Smooth muscle cell (in vitro differentiated cells): Measurements from ENCODE around the gene S1PR4. TPM values are rescaled to one million over a fixed set of nuclear protein-coding genes. Genes with fewer than 3 reads are reported as not detected.

ENCODE experiments used
- DNase-seq: peaks from one replicate; lab custom pipeline; 2025; ENCODE audit not compliant: unreplicated experiment; lab: John Stamatoyannopoulos, UW
- H2AFZ ChIP-seq: fragments of 200-600 bp; sonication (generic); 2 replicates; pipeline ENCODE4 v1.6.0; 2016; ENCODE audit warnings: antibody characterized with exemption, low read depth, mild to moderate bottlenecking
- H3F3A ChIP-seq: fragments of 200-600 bp; sonication (generic); 2 replicates; pipeline ENCODE4 v1.6.0; 2017; ENCODE audit warnings: antibody characterized with exemption, low read depth
- H3K27ac ChIP-seq: fragments of 200-600 bp; sonication (generic); 2 replicates; pipeline ENCODE4 v1.5.1; 2016; ENCODE audit warnings: low read depth, mild to moderate bottlenecking
- H3K27me3 ChIP-seq: fragments of 200-600 bp; sonication (generic); 2 replicates; pipeline ENCODE4 v1.6.1; 2016; ENCODE audit warnings: low read depth, mild to moderate bottlenecking
- H3K36me3 ChIP-seq: fragments of 200-600 bp; sonication (generic); 2 replicates; pipeline ENCODE4 v1.5.1; 2016; ENCODE audit warnings: low read depth
- H3K4me1 ChIP-seq: fragments of 200-600 bp; sonication (generic); 2 replicates; pipeline ENCODE4 v1.5.1; 2016; ENCODE audit warnings: low read depth
- H3K4me2 ChIP-seq: fragments of 200-600 bp; sonication (generic); 2 replicates; pipeline ENCODE4 v1.6.0; 2016; ENCODE audit warnings: mild to moderate bottlenecking
- H3K4me3 ChIP-seq: fragments of 200-600 bp; sonication (generic); 2 replicates; pipeline ENCODE4 v1.5.1; 2016; ENCODE audit warnings: mild to moderate bottlenecking
- H3K79me2 ChIP-seq: fragments of 200-600 bp; sonication (generic); 2 replicates; pipeline ENCODE4 v1.6.0; 2016; ENCODE audit warnings: low read depth, mild to moderate bottlenecking
- H3K9ac ChIP-seq: fragments of 200-600 bp; sonication (generic); 2 replicates; pipeline ENCODE4 v1.6.0; 2016; ENCODE audit warnings: low read depth
- H3K9me3 ChIP-seq: fragments of 200-600 bp; sonication (generic); replicated peaks from 2 replicates; pipeline ENCODE4 v1.5.1; 2016; ENCODE audit warnings: low read depth
- H4K20me1 ChIP-seq: fragments of 200-600 bp; sonication (generic); 2 replicates; pipeline ENCODE4 v1.6.0; 2016; ENCODE audit warnings: low read depth
- WGBS: methylation state at CpG from one replicate; pipeline ENCODE4 v1.1.7; 2016; ENCODE audit warnings: low lambda C conversion rate; 5-methylcytosine and 5-hydroxymethylcytosine counted together
- polyA plus RNA-seq: library from polyadenylated mRNA; unstranded; fragments of >200 nt; fragmentation: Nextera tagmentation; extraction: Ambion mirVana; gene quantifications from 2 replicates; pipeline ENCODE4 v1.2.1, GENCODE V29; 2016
- total RNA-seq: library from RNA; depleted of rRNA; stranded (reverse); fragments of >200 nt; gene quantifications from 2 replicates; pipeline ENCODE4 v1.2.3, GENCODE V29; 2014
- TF ChIP-seq, protein P1 (sequence below): fragments of 200-600 bp; sonication (generic); IDR thresholded peaks from 2 replicates; pipeline ENCODE4 v1.5.1; 2017; ENCODE audit warnings: borderline replicate concordance, mild to moderate bottlenecking, antibody characterized with exemption; ENCODE audit not compliant: insufficient read depth, poor library complexity, severe bottlenecking

The S1PR4 gene
- total and polyA plus RNA-seq, 2 experiments from 2014 or later: not detected

DNA sequence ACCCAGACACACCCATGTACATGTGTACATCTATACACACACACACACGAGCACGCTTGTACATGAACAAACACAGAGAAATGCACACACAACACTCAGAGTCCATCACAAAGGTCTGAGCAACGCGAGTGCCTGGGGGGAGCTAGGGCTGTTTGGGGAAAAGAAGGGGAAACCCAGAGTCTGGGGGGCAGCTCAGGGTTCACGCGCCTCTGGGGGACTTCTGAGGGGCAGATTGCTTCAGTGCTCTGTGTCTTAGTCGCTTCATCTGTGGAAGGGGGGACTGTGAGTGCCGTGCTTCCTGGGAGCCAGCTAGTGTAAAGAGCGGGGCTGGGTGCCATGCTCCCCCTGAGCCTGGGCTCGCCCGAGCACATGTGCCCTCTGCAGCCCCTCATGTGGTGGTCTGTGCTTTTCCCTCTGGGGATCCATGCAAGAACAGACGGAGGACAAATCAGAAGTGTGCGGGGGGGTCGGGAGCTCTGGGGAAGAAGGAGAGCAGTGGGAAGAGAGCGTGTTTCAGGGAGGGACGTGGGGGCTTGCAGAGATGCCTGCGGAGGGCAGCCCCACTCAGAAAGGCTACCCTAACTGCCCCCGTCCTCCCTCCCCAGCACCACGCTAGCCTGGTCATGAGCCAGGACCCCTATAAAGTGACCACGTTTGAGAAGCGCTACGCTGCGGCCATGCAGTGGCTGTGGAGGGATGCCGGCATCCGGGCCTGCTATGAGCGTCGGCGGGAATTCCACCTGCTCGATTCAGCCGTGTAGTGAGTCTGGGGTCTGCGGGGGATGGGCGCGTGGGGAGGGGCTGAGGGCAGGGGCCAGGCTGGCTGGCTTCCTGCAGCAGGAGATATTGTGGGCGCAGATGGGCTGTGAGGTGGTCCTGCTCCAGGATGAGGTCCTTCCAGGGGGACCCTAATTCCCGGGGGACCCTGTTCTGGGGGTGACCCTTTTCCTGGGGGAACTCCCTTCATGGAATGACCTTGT is 28.8 kb upstream of the S1PR4 start:
- no peaks in the 10 kb centered on the region for H3K79me2 ChIP-seq
- H3F3A ChIP-seq: no peaks in the 10 kb centered on the region
- no peak overlapping the region for H3K4me3 ChIP-seq
- no peaks in the 10 kb centered on the region for H3K36me3 ChIP-seq
- no peaks in the 10 kb centered on the region for H3K4me1 ChIP-seq
- H3K27me3 ChIP-seq: no peaks in the 10 kb centered on the region
- TF ChIP-seq, protein P1, sequence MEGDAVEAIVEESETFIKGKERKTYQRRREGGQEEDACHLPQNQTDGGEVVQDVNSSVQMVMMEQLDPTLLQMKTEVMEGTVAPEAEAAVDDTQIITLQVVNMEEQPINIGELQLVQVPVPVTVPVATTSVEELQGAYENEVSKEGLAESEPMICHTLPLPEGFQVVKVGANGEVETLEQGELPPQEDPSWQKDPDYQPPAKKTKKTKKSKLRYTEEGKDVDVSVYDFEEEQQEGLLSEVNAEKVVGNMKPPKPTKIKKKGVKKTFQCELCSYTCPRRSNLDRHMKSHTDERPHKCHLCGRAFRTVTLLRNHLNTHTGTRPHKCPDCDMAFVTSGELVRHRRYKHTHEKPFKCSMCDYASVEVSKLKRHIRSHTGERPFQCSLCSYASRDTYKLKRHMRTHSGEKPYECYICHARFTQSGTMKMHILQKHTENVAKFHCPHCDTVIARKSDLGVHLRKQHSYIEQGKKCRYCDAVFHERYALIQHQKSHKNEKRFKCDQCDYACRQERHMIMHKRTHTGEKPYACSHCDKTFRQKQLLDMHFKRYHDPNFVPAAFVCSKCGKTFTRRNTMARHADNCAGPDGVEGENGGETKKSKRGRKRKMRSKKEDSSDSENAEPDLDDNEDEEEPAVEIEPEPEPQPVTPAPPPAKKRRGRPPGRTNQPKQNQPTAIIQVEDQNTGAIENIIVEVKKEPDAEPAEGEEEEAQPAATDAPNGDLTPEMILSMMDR: no peak
- H3K27ac ChIP-seq: no peak overlapping the region
- no peaks in the 10 kb centered on the region for H3K9me3 ChIP-seq
- WGBS: 79% methylated on average over 34 of the region's 35 CpGs
- H2AFZ ChIP-seq: no peak overlapping the region
- no peak overlapping the region for H3K9ac ChIP-seq
- H4K20me1 ChIP-seq: no peaks in the 10 kb centered on the region
- DNase-seq: no peak
- H3K4me2 ChIP-seq: no peak overlapping the region

DNA sequence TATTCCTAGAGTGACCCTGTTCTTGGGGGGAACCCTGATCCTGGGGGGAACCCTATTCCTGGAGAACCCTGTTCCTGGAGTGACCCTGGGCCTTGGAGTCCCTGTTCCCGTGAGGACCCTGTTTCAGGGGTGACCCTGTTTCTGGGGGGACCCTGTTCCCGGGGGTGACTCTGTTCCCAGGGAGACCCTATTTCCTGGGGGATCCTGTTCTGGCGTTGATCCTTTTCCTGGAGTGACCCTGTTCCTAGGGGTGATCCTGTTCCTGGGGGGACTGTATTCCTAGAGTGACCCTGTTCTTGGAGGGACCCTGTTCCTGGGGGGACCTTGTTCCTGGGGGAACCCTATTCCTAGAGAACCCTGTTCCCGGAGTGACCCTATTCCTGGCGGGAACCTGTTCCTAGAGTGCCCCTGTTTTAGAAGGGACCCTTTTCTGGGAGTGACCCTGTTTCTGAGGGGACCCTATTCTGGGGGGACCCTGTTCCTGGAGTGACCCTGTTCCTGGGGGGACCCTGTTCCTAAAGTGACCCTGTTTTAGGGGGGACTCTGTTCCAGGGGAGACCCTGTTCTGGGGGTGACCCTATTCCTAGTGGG is 27.7 kb upstream of the S1PR4 start:
- Histone ChIP-seq H3K4me3 (no peak overlapping the region), H3K27ac (no peak overlapping the region), H4K20me1 (no peaks in the 10 kb centered on the region), H3K36me3 (no peaks in the 10 kb centered on the region), H2AFZ (no peak overlapping the region), H3K4me1 (no peaks in the 10 kb centered on the region), H3K4me2 (no peak overlapping the region), H3F3A (no peaks in the 10 kb centered on the region), H3K79me2 (no peaks in the 10 kb centered on the region), H3K27me3 (no peaks in the 10 kb centered on the region), H3K9ac (no peak overlapping the region), H3K9me3 (no peaks in the 10 kb centered on the region)
- DNase-seq: no peak
- WGBS: 75% methylated on average over 5 of the region's 5 CpGs
- TF ChIP-seq, protein P1: no peak

DNA sequence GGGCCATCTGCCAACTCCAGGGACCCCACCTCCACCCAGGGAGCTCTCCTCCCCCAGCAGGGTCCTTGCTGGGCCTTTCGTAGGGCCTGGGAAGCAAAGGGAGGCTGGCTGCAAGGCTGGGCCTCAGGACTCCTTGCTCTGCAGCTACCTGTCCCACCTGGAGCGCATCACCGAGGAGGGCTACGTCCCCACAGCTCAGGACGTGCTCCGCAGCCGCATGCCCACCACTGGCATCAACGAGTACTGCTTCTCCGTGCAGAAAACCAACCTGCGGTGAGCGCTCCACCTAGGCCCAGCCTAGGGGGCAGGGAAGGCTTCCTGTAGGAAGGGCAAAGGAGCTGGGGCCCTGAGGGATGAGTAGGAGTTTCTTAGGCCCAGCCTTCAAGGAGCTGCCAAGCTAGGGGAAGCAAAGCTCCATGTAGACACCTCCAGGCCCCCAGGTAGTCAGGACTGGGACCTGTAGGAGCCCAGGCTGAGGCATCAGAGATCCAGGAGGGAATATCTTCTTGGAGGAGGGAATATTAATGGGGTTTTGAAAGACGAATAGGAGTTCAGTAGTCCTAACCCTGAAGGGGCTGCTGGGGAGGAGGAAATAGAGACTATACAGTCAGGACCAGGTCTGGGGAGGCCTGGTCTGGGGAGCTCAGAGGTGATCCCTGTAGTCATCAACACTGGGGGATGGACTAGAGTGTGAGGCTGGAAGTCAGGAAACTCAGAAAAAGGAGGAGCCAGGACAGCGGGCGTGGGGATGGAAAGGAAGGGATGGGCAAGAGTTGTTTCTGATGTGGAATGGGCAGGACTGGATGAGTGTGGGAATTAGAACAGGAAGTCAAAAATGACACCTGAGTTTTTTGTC is 26.8 kb upstream of the S1PR4 start:
- no peak for DNase-seq
- Histone ChIP-seq H4K20me1 (no peaks in the 10 kb centered on the region), H3K79me2 (no peaks in the 10 kb centered on the region), H3K9ac (no peak overlapping the region), H2AFZ (no peak overlapping the region), H3K27ac (no peak overlapping the region), H3K4me1 (no peaks in the 10 kb centered on the region), H3F3A (no peaks in the 10 kb centered on the region), H3K4me2 (no peak overlapping the region), H3K9me3 (no peaks in the 10 kb centered on the region), H3K4me3 (no peak overlapping the region), H3K36me3 (no peaks in the 10 kb centered on the region), H3K27me3 (no peaks in the 10 kb centered on the region)
- TF ChIP-seq, protein P1: no peak
- 83% methylated on average over 14 of the region's 14 CpGs for WGBS
